HUDEP-2 (cell line): ENCODE data around the gene F3.

Experiments used
- DNase-seq, 76 experiments: peaks; one replicate each; lab custom pipeline; 2025; ENCODE audit not compliant: unreplicated experiment in 76 of 76; lab: John Stamatoyannopoulos, UW

The F3 gene

DNA sequence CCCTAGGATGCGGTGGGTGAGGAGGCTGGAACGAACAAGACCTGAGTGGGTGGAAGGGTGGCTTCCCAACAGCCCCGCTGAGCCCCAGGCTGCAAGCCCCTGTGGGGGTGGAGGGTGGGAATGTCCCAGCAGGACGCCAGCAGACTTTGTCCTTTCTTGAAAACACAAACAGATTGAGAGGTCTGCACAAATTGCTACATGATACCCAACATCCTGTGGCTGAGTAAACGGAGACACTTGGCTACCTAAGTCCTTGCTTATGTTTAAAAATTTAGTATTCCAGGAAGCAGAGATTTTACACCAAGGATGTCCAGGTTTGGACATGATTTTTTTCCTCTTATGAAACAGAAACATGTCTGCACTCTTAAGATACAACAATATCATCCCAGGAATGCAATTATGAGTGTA lies 11.8 kb upstream of the F3 start:
- no peak for DNase-seq

DNA sequence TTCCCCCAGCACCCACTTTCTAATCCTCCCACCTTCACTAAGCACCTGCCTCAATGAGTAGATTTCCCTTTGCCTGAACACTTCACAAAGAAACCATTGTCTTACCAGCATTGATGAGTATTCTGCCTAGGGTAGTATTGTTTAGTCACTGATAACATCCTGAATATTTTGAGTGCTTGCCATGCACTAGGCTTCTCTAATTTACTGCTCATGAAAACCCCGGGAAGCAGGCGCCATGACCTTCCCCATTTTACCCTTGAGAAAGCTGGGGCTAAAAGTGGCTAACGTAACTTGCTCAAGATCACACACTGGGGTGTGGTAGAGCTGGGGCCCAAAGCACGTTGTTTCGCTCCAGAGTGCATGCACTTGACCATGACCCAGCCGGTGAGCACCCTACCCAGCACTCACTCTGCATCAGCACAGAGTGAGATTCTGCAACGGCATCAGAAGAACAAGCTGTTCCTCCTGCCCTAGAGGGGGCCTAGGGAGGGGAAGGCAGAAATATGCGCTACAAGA lies 10.6 kb upstream of the F3 start:
- no peak for DNase-seq

DNA sequence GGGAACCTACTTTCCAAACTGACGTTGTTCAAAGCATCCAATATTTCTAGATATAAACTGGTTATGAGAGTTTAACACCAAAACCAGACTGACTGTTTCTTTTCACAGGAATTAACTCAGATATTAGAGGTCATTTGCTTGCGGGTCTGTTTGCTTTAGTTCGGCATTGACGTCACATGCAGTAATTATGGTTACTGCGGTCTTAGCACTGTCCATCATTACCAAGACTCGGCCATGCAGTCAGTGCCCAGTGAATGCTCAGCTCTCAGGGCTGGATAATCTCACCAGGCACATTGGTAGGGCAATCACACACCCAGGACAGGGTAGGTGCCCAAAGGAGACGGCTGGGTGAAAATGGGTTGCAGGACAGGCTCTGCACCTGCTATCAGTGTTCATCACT lies 9.9 kb upstream of the F3 start:
- DNase-seq = no peak

DNA sequence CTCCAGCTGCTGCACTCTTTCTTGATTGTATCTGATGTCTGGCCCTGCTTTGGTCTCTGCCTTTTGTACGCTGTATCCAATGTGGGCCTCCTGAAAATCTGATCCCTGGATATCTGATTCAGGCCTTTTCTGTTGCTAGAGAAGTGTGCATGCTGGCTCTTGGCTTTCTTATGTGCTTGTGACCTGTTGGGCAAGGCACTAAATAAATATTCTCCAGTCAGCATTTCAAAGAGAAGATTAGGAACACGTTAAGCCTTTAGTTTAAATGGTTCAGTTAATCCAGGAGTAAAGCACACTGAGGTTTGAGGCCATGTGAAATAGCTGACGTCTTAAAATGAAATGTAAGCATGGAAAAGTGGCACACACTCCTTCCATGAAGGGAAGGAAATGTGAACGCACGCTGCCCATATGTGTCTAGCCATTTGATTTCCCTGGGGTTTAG lies 9.3 kb upstream of the F3 start:
- no peak for DNase-seq

DNA sequence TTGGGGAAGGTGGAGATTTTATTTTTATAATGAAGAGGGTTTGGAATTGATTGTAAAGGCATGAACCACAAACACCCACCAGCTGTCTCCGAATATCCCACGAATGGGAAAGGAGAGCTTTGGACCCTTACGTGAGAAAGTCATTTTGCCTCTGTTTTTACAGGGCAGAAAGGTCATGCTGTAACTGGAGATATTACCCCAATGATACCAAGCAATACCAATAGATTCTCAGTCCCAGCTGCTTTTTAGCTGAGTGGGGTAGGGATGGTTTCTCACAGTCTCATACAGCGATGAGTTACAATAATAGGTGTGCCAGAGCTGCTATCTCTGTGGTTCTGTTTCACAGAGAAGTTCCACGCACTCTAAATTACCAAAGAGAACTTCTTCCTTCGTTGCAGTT lies 8.8 kb upstream of the F3 start:
- no peak for DNase-seq

DNA sequence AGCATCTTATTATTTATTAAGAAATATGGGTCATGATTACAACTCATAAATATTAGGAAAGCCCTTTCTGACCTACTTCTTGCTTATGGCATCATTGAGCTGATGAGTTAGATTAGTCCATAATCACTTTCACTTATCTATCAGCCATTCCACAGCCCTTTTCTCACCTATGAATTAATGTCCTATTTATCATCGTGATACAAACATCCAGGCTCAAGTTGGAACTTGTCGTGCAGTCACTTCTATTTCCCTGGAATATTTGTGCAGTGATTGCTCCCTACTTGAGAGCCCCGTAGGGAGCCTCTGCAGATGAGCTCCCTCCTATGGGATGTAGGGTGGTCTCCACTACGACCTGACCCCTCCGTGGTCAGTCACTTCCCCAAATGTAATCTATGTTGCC lies 8.1 kb upstream of the F3 start:
- no peak for DNase-seq

DNA sequence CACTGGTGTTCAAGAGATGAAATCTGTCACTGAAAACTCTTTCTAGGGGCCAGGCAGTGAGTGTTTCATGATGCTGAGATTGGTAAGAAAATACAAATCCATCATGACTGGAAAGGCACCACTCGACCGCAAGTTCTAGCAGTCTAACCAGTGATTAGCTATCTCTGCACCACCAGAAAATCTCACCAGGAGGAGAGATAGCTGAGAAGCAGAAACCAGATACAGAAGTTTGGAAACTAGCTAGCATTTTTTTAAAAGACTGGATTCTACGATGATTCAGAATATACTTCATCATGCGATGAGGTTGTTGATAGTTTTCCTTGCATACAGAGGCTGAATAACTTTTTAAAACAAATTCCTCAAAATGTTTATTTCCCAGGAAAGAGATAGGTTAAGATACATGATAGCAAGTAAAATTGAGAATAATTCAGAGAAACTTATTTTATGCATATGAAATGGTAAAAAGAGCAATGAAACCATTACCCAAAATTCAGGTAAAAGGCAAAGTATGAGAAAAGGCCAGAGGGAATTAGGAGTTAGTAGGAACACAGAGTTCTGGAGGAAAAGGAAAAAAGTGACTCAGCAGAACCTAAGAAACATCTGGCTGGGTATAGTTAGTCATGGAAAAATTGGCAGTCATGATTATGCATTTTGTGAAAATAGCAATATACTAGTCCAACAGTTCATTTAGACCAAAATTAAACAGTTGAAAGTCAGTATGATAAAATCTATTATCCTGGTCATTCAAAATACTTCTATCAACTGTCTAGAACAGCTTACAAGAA lies 3.3 kb upstream of the F3 start:
- peak in 1 of 76 experiments; percentile 6 for DNase-seq

DNA sequence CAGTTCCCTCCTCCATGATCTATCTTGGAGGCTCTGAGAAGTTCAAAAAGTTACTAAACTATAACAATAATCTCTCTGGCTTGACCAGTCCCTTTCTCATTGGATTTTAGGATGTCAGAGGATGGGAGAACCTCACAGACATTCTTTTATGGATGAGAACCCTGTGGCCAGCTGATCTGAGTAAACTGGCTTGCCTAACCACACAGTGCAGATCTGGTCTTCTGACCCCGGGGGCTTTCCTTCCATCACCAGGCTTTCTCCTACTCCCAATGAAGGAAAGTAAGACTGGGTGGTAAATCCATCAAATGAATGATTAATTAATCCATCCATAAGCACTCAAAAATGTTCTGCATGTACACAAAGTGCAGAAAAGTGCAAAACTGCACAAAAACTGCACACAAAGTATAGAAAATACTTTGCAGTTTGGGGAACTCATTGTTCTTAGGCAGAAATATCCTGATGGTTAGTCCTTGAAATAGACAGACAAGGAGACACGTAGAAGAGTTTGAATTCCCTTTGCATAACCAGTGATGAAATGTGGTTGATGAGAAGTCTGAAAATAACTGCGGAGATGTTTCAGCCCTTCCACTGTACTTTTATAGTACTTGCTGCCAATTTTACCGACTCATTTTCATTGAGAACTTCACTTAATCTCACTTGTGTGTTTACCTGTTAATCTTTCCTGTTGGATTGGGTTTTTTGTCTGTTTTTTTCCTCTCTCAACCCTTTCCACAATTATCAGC lies 2.5 kb upstream of the F3 start:
- no peak for DNase-seq

DNA sequence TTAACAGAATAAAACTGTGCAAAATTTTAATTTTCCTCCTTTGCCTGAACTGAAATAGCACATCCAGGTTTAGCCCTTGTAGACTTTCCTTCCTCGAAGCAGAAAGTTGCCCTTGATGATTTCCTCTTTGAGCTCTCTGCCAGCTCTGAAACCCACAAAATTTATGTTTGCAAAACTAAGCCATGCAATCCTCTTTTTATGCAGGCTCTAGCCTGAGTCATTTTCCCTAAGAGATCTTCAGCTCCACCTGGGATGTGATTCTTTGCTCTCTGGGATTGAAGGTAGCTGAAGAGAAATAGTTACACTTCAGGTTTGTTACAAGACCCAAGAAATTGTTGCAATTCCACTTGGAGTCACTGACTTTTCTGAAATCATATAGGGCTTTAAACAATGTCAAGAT lies 1.4 kb upstream of the F3 start:
- no peak for DNase-seq

DNA sequence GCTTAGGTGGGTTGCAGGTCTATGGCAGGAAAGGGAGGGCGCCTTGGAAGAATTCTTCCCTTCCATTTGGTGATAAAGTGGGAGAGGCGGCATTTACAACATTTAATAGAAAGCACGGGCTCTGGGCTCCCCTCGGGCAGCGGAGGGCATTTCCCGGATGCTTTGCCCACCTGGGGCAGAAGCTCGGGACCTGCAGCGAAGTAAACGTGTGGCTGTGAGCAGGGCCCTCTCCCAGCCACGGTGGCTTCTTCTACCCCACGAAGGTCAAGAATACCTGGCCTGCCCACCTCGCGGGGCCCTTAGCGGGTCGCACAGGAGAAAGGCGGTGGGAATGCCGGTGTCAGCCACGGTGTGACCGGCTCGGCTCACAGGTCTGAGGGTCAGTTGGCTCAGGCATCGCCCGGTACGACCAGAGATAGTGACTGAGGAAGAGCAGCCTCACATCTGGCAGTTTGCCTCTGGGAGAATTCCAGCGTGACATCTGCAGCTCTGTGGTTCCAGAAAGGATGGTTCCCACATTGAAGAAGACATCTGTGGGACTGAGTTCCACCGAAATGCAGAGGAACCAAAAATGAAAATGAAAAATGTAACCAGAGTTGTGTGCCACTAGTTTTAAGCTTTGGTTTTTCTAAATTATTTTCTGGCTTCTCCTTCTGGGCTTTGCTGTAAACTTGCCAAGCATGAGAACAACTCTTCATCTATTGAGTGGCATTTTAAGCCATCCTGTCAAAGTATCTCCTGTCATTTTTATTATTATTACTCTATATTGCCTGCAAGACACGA lies 720 bp upstream of the F3 start:
- DNase-seq = no peak

DNA sequence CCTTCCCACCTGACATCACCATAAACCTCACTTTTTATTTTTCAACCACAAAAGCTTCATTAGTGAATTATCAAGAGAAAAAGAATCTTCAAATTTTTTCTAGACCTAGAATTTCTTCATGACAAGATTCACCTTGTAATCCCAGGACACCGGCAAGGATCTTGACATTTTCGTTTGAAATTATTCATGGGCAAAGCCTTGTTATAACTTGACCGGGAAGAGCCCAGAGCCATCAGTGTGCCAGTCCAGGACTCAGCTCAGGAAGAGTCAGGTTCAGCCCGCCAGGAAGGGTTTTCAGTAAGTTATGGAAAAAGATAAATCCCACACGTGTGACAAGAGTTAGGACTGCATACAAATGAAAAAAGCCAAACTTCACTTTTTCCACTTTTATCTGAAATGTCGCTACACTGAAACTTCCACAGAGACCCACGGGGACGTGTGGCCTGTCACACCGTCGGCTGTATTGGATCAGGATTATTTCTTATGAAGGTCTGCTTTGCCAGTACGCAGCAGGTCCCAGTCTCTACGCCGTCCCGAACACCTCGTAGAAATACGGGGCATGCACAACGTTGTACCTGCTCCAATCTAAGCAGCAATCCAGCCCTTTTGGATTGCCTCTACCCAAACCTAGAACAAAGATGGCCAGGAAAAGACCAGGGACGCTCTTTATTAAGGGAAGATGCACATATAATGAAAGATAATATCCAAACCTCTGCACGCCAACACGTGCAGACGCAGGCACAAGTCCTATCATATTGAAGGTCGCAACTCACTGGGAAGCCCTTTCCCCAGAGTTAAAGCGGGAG lies 916 bp downstream of the F3 start:
- DNase-seq = no peak

DNA sequence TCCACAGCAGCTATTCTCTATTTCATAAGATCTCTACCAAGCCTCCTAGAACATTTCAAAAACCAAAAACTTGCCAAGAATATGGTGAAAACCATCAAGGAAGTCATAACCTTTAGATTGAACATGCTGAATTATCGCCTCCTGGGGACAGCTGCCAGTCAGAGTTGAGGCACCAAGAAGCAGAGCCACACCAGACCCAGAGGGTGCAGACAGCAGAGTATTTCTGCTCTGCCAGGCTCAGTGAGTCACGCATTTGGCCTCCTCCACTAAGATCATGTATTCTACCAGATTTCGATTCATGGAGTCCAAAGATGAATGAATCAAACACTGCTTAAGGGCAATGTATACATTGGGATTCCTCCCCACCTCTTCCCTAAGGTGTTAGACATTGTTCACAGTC lies 2.1 kb downstream of the F3 start:
- no peak for DNase-seq

DNA sequence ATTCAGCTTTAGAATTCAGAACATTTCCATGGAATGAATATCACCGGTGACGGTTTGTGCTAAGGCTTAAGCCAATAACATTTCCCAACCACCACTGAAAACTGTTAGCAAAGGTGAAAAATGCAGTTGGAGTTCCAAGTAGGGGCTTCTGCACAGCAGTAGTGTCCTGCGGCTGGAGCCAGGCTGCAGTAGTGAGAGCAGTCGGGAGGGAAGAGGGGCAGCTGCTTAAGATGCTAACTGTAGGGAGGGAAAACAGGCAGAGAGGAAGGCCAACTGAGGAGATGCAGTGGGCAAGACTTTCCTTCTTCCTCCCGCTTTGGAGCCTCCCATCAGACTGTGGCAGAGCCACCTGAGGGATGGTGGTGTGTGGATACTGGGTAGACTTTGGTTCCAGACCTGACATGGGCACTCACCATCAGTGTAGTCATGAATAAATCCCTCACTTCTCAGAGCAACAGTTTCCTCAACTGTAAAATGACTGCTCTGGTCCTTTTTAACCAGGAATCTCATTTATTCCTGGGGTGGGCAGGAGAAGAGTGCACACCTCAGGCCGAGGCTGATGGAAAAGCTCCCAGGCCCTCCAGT lies 3.2 kb downstream of the F3 start:
- DNase-seq = no peak

DNA sequence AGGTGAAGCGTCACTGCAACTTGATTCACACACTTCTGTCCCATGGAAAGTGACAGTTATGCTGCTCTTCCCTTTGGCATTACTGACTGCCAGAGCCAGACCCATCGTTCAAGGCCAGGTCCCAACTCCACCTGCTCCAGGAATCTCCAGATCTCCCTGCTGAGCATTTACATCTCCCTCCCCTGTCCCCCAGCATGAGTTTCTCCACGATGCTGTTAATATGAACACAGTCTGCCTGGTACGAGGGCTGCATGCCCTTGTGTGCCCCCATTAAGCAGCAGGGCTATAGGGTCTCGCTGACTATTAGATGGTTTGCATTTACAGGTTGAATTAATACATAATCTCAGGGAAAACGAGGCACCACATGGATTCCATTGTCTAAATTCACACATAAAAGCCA lies 4.3 kb downstream of the F3 start:
- no peak for DNase-seq

DNA sequence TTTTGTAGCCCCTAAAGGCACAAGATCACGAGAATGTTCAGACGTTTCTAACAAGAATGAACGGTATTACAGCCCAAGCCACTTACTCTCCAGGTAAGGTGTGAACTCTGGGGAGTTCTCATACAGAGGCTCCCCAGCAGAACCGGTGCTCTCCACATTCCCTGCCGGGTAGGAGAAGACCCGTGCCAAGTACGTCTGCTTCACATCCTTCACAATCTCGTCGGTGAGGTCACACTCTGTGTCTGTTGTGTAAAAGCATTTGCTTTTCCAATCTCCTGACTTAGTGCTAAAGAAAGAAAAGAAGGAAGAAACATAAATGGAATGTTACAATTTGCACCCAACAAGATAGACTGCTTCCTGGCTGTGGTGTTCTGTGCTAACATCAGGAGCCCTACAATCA lies 5.7 kb downstream of the F3 start:
- no peak for DNase-seq

DNA sequence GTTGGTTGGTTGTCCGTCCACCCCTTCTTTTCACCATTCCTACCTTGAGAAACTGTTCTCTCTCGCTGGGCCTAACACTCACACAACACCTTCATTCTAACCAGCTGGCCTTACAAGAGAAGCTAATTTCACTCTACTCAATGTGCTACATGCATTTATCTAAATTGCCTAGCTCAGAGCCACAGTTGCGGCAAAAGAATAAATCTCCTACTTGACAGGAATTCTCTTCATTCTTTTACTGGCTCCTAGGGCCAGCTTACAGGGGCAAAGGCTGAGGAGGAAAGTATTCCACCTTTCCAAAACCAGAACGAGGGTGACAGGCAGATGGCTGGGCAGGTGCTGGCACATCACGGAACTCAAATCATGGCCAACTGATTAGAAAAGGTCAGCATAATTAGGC lies 6.5 kb downstream of the F3 start:
- DNase-seq = no peak

DNA sequence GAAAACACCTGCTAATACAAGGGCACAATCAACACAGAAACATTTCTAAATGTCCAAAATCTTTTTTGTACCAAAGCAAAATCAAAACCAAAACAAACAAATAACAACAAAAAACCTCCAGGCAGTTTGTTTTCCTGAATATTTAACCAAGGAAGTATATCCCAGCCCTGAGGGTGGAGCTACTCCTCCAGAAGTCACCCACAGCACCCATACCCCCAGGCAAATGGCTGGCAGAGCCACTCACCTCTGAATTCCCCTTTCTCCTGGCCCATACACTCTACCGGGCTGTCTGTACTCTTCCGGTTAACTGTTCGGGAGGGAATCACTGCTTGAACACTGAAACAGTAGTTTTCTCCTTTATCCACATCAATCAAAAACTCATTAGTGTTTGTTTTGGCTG lies 9.5 kb downstream of the F3 start:
- no peak for DNase-seq

DNA sequence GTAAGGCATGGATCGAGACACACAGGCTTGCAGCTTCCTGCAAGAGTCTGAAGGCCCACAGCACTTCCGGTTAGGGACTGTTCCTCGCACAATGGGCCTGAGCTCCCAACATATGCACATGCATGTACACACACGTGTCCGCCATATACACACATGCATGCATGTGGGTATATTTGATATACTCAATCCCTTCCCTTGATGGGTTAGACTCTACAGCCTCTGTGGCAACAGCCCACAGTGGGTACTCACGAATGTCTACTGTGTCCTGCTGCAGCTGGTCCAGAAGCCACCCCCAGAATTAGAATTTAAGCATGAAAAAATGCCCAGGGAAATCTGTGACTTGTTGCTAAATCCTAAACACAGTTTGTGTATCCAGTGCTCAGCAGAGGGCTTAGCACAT lies 9.9 kb downstream of the F3 start:
- DNase-seq = no peak

DNA sequence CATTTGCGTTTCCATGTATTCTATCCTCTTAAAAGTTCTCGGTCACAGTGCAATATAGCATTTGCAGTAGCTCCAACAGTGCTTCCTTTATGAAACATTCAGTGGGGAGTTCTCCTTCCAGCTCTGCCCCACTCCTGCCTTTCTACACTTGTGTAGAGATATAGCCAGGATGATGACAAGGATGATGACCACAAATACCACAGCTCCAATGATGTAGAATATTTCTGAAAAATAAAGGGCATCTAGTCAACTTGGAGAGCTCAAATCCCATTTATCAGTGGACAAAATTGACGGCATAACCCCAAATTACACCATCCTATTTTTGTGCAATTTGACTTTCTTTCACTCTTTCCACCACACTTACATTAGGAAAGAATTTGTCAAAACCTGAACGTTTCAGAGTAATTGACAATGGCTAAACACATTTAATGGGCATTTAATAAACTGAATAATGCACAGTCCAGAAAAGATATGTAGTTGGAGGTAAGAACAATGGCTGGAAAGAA lies 11.1 kb downstream of the F3 start:
- no peak for DNase-seq

DNA sequence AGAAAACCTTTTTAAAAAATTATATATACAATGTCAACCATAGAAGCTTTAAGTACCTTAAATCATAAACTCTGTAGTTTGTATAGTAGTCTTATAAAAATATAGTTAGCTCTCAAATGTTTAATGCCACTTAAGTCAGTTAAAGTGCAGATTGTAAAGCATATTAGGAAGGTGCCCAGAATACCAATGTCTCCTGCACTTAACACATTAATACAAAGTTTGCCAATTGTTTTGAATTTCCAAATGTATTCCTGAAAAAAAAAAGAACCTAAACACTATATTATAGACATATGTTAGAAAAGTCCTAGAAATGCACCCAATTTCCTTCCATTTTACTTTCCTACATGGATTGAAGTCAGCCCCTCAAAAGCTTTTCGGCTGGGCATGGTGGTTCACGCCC lies 12.1 kb downstream of the F3 start:
- no peak for DNase-seq
